ENCODE measurements around the gene DTD1.
A peak's percentile ranks its signal among the peaks of the same experiment; 100 is the strongest.

DTD1 gene

GRCh38 chr20:18621004-18621403, 33.1 kb downstream of the DTD1 start:
- DNase-seq, result no peak

- no peak for DNase-seq
Observed at GRCh38 chr20:18623156-18623910, 35.5 kb downstream of the DTD1 start.

GRCh38 chr20:18624948-18625347, 37.1 kb downstream of the DTD1 start:
- no peak for DNase-seq

- no peak for DNase-seq
Observed at GRCh38 chr20:18625907-18626655, 38.2 kb downstream of the DTD1 start.

GRCh38 chr20:18628330-18628920, 40.6 kb downstream of the DTD1 start:
- no peak for DNase-seq

- DNase-seq, result peak; percentile 6 to 34
Observed at GRCh38 chr20:18632196-18632789, 44.4 kb downstream of the DTD1 start.

- no peak for DNase-seq
Observed at GRCh38 chr20:18633411-18633810, 45.6 kb downstream of the DTD1 start.

- DNase-seq, result no peak
Observed at GRCh38 chr20:18634501-18634900, 46.6 kb downstream of the DTD1 start.

GRCh38 chr20:18635380-18635779, 47.5 kb downstream of the DTD1 start:
- DNase-seq, result no peak

GRCh38 chr20:18637224-18637623, 49.4 kb downstream of the DTD1 start:
- no peak for DNase-seq

- DNase-seq, result no peak
Observed at GRCh38 chr20:18638768-18639167, 50.9 kb downstream of the DTD1 start.

GRCh38 chr20:18639501-18639979, 51.7 kb downstream of the DTD1 start:
- no peak for DNase-seq

GRCh38 chr20:18645196-18645745, 57.4 kb downstream of the DTD1 start:
- no peak for DNase-seq

GRCh38 chr20:18645851-18646250, 58.0 kb downstream of the DTD1 start:
- no peak for DNase-seq

- no peak for DNase-seq
Observed at GRCh38 chr20:18647777-18648176, 59.9 kb downstream of the DTD1 start.

- no peak for DNase-seq
Observed at GRCh38 chr20:18650224-18650623, 62.4 kb downstream of the DTD1 start.

- DNase-seq, result no peak
Observed at GRCh38 chr20:18653736-18654447, 66.0 kb downstream of the DTD1 start.

- DNase-seq, result no peak
Observed at GRCh38 chr20:18654448-18654773, 66.6 kb downstream of the DTD1 start.

- no peak for DNase-seq
Observed at GRCh38 chr20:18657575-18657974, 69.7 kb downstream of the DTD1 start.

- no peak for DNase-seq
Observed at GRCh38 chr20:18662279-18663040, 74.6 kb downstream of the DTD1 start.

- no peak for DNase-seq
Observed at GRCh38 chr20:18663932-18664331, 76.1 kb downstream of the DTD1 start.

GRCh38 chr20:18665135-18665534, 77.3 kb downstream of the DTD1 start:
- DNase-seq, result no peak

All from stimulated activated CD4-positive, alpha-beta T cell treated with anti-CD3 and anti-CD28 coated beads, Interleukin-4, amount 100 ng/mL, for 4 hours (primary cell).